Colon (tissue), 2 donors: Measurements from ENCODE around the gene NECTIN4.

Experiments used
- FAIRE-seq: peaks from 2 replicates; lab custom pipeline; 2012; peaks lifted over from hg19 to GRCh38; lab: Jason Lieb, UNC
- donor health status: control.
- donor health status: control.

NECTIN4 gene

DNA sequence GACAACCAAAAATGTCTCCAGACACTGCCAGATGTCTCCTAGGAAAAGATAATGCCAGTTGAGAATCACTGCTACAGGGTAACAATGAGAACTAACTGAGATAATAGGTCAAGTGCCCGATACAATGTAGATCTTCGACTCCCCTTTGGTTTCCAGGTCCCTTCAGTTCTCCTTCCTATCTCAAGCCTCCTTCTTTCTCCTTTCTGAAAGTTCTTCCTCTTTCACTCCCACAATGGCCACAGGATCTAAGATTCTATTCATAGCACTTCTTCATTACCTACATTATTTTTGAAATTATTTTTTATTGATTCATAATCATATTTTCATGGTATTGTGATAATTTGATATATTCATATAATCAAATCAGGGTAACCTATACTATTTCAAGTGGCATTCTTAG is 22.2 kb upstream of the NECTIN4 start:
- FAIRE-seq, result no peak

DNA sequence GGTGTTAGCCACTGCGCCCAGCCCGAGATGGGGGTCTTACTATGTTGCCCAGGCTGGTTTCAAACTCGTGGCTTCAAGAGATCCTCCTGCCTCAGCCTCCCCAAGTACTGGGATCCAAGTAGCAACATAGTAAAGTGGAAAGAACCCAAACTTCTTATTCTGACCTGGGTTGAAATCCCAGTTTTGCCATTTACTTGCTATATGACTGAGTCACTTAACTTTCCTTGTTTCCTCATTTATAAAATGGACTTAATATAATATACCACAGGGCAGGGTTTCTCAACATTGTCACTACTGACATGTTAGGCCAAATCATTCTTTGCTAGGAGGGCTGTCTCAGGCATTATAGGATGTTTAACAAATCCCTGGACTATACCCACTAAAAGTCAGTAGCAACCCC is 21.8 kb upstream of the NECTIN4 start:
- FAIRE-seq, result no peak

DNA sequence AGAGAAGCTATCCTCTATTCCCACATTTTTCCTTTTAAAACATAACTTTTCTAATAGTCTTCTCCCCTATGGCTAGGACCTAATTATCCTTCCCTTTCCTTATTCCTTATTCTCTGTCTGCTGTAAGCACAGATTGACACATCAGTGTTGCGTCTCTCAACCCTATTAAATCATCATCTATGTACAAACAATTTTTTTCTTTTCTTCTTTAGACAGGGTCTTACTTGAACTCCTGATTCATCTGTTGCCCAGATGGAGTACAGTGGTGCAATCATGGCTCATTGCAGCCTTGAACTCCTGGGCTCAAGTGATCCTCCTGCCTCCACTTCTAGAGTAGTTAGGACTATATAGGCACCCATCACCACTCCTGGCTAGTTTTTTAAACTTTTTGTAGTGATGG is 17.1 kb upstream of the NECTIN4 start:
- no peak for FAIRE-seq

DNA sequence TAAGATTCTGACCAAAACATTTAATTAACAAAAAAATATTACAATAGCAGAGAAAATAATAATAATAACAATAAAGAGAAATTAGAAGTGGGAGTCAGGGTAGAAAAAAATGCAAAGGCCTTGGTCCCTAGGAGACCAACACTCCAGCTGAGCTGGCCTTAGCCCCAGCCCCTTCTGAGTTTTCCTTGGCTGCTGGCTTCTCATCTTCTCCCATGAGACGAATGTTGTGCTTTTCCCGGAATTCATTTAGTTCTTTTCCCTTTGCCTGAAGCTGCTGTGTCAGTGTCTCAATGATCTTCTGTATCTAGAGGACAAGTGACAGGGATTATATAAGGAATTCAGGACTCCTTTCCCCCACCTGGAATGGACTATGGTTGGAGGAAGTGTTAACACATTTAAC is 11.2 kb upstream of the NECTIN4 start:
- FAIRE-seq, result no peak

DNA sequence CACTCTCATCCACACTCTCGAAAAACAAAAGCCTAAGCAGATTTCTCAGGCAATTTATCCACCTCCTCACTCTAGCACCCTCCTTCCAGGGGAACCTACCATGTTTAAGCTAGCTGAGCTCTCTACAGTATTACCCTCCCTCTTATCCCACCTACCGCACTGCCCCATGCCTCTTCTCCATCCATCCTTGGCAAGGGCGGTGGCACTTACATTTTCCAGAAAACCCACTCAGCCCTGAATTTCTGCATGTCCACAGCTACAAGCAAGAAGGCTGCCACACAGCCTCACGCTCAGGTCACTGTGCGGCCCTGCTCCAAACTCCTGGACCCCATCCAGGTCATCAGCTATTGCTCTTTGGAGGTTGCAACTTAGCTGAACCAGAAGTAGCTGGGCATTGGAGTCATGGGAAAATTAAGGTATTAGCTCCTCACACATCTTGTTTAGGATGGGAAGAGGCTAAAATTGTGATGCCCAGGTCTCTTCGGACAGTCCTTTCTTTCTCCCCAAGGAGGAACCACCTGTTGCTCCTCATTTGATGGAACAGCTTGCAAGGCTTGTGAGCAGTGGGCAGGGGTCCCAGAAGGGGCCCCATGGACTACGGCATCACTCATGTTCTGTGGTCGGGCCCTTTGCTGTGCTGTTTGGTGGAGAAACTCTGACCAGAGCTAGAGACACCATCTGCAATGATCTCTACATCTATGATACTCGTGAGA is 9.9 kb upstream of the NECTIN4 start:
- FAIRE-seq, result no peak

DNA sequence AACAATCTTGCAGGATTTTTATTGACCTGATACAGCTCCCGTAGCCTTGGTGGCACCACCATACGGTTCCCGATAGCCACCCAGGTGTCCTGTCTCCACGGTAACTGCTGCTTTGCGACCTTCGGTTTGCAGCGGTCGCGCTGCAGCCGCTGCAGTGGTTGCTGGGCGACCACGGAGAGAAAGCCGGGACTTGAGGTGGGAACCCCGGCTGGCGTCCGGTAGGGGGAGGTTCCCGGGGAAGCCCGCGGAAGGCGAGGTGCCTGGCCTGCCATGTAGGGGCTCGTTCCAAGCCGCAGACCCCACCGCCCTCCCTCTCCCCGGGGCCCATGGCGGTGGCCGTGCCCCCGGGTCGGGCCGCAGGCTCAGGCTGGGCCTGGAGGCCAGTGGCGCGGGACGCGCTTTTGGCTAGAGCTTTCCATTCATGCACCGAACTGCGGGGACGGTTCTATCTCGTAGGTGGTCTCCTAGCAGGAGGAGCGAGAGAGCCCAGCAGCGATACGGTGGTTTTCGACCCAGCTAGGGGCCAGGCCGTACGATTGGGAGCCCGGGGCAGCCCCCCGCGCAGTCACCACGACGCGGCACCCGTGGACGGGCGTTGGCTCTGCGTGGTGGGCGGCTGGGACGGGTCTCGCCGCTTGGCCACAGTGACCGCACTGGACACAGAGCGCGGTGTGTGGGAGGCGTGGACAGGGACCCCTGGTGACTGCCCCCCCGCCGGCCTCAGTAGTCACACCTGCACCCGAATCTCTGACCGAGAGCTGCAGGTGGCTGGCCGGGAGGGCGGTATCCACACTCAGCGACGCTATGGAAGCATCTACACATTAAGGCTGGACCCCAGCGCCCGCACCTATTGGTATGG is 9.1 kb upstream of the NECTIN4 start, which contains the start of gene KLHDC9:
KLHDC9 (plus strand) TSS at position 152 of the 859 bp plus-strand sequence; CDS start at position 327, 175 bp downstream.
- FAIRE-seq, result no peak

DNA sequence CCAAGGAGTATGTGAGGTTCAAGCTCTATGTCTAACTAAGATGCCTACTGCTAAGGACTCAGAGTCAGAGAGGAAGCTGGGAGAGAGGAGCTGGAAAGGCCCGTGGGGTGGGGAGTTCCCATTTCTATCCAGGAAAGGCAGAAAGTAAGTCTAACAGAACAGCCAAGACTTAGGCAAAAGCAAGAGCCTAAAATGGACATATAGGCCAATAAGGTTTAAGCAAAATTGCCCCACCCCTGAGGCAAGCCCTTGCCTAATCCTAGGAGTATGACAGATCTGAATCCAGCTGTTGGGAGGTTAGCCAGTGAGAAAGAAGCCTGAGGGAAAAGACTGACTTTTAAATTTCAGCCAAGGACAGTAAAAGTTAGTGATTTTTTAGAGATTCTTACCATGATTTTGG is 7.2 kb upstream of the NECTIN4 start:
- no peak for FAIRE-seq

DNA sequence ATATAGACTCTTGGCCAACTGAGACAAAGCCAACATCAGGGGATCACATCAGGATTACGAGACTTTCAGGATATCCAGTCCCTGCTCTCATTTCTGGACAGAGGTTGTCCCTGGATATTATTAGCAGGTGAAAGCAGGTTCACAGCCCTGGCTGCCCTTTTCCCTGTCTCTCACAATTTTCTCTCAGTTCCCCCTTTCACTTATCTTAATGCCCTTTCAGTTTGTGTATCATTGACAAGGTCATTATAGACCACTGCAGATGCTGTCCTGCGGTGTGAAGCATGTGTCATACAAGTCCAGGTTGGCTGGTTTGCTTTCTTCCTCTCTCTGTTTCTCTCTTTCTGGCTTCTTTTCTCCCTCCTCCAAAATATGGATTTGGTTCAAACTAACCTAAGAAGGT is 6.7 kb upstream of the NECTIN4 start:
- no peak for FAIRE-seq

DNA sequence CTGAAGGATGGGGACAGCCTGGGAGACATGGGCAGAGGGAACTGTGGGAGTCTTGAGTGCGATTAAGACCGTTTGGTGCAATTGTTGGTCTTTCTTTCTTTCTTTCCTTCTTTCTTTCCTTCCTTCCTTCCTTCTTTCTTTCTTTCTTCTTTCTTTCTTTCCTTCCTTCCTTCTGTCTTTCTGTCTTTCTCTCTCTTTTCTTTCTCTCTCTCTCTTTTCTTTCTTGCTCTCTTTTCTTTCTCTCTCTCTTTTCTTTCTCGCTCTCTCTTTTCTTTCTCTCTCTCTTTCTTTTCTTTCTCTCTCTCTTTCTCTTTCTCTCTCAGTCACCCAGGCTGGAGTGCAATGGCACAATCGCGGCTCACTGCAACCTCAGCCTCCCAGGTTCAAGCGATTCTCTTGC is 5.9 kb upstream of the NECTIN4 start:
- FAIRE-seq, result no peak

DNA sequence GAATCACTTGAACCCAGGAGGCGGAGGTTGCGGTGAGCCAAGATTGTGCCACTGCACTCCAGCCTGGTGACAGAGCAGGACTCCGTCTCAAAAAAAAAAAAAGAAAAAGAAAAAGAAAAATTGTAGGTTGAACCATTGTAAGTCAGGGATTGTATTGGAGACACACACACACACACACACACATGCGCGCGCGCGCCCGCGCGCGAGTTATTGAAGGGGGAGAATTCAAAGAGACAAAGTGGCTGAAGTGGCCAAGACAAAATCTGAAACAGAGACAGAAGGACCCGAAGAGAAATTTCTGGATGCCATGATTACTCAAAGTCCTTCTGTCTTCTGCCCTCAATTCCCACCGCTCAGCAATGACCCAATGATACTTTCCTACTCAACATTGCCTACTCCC is 5.1 kb upstream of the NECTIN4 start:
- no peak for FAIRE-seq

DNA sequence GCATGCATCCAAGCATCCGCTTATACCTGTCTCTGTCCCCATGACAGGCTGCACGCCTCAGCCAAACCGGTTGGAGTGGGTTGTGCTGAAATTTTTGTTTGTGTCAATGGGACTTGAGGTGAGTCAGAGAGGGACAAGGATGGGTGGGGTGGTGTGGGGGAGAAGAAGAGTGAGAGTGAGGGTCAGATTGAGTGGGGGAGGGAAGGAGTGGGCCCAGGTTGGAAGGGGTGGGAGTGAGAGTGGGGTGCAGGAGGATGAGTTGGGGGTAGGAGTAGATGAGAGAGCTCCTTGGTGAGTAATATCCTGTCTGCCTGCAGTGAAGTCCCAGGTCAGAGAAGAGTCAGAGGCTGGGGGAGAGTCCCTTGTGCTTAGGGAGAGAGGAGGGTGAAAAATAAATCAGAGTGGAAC is 3.3 kb upstream of the NECTIN4 start:
- no peak for FAIRE-seq

DNA sequence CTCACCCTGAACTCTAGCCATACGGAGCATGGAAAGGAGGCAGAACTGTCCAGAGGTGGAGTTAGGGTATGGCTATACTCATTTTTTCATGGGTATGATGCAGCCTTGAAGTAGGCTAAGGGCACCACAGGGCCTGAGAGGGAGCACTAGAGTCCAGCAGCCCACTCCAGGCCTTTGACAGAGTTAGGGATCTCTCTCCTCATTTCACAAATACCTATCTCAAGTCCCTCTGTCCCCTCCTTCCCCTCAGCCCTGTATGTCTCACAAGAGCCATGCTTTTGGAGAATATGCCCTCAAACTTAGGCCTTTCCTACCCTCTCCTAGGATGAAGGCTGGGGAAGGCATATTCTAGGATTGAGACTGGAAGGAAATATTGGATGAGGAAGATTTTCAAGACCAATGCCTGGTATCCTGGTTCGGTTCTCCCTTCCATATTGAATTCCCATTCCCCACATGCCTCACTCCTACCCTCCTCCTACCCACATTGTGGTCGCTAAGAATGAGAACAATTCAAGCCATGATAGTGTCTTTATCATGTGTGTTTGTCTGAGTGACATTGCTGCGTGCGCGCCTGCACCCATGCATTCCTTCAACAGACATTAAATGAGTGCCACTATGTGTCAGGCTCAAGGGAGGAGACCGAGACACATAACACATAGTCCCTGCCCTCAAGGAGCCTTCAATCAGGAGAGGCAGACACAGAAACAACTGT is 2.6 kb upstream of the NECTIN4 start:
- no peak for FAIRE-seq

DNA sequence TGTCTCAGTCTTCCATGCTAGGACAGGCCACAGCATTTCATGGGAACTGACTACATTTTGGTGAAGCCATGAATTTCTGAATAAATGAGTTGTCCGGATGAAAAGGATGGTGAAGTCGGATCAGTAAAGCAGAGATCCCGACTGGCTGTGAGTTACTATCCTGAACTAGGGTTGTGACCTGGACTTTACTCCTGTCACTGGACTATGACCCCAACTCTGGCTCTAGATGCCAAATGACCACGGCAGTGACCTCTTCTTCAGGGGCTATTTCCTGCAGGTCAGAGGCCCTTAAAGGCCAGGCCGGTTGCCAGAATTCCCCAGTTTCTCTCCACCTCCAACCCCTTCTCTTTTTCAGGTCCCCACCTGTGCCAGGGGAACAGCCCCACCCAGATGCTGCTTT is 1.7 kb upstream of the NECTIN4 start:
- FAIRE-seq, result no peak

DNA sequence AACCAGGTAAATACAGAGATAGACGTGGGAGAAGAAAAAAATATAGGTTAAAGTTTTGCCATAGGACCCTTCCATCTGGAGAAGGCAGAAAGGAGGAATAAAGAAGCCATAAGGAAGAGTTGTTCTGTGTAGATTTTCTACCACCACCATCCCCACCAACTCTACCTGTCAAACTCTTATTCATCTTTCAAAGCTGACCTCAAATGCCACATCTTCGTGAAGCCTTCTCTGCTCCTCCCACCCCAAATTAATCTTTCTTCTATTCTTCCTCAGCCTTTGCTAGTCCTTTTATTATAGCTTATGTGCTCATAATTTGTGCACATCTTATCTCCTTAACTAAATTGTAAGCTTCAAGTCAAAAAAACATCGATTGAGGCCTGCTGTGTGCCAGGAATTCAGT is 1.3 kb upstream of the NECTIN4 start:
- no peak for FAIRE-seq

DNA sequence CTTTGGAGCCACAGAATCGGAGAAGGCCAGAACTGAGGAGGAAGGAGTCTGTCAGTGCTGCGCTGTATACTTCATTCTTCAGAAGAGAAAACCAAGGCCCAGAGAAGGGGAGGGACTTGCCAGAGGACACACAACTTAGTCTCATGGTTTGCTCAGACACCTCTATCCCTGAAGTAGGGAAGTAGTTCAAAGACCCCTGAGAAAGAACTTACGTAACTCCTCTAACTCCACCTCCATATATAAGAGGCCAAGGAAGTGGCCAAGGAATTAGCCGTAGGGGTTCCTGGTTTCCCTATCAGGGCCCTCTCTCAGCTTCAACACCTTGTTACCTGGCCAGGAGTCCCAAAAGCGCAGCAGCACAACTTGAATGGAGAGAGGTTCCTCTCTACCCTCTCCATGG is 580 bp upstream of the NECTIN4 start:
- no peak for FAIRE-seq

DNA sequence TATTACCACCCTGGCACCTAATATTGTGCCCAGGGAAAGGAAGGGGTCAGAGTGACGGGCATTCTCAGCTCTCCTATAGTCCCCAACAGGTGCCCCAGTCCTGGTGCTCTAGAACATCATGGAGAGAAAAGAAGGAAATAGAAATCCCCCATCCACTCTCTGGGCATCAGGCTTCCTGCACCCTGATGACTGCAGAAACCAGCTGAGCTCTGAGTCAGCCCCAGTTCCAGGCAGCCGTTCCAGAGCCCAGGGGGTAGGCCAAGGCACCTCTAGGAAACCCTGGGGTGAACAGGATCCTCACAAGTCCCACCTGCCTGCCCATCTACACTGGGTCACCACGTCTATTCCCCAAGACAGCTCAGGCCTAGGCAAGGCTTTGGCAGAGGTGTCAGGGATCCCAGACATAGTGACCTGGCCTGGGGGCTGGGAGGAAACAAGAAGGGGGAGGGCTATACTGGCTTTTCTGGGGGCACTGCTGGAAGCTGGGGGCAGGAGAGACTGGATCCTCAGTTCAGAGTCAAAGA is 709 bp downstream of the NECTIN4 start:
- FAIRE-seq, result no peak

DNA sequence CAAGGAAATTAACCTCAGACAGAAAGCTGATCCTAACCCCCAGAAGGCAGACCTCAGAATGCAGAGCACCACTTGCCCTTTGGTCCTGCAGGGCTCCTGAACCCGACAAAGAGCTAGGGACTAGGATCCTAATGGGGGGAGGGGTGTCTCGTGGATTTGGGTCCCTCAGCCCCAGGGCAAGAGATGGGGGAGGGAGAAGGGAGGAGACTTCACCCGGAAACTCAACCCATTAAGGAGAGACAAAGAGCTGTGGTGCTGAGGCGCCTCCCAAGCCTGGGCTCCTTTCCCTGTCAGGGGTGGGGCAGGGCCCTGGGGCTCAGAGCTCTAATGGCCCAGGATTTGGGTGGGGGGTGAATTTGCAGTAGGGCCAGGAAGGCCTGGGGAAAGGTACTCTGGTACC is 2.9 kb downstream of the NECTIN4 start:
- no peak for FAIRE-seq

DNA sequence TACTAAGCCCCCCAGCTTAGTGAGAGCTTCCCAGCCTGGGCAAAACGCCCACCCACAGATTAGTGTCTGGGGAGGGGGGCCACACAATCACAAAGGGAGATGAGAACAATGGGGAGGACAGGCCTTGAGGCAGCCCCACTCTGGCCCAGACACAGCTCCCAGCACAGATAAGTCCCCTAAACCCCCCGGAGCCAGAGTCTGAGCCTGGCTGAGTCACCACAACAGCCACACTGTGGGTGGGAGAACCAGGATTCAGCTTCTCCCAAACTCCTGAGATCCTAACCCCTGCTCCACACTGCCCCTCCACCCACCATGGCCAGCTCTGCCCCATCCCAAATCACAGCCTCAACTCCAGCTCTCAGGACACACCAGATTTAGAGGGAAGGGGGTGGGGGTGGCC is 4.2 kb downstream of the NECTIN4 start:
- FAIRE-seq, result no peak

DNA sequence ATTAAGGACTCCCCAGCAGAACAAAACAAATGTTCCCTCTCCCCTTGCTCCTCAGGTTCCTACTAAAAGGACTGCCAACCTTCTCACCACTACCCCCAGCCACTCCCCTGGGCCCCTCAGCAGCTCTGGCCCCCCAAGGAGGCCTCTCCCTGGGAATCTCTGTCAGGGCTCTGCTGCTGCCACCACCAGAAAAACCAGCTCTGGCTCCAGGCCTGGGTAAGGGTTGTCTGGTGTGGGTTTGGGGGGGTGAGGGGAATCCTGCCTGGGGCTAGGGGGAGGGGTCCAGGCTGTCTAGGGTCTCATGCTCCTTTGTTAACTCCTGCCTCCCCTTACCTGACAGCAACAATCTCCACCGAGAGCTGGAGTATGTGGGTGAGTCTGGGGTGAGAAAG is 4.8 kb downstream of the NECTIN4 start:
- no peak for FAIRE-seq

DNA sequence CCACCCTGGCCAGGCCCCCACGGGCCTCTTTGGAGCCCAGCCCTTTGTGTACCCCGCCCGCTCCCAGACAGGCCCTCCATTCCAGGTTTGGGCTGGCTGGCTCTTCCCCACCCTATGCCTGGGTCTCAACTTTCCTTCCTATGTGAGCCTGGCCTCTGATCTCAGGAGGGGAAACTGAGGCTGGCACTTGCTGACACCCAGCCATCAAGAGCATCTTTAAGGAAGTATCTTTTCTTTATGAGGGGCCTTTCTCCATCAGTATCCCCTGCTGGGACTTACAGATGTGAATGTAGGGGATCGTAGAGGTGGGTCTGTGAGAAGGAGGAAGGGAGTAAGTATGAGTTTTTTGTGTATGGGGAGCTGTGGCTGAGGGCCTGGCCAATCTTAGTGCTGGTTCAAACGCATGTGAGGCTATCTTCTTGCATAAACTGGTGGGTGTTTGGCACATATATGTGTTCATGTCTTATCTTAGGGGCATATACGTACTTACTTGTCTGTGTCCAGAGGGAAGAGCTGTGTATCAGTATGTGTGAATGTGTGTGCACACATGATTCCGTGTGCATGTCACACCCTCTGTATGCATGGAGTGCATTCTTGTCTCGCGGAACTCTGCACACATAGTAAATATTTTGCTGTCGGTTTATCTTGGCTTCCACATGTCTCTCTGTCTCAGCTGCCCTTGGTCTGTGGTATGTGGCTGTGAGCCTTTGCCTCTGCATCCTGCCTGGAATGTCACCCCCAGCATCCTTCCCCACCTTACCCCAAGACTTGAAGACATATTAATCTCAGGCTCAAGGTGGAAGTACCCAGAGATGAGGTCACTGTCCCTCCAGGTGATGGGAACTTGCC is 5.4 kb downstream of the NECTIN4 start:
- FAIRE-seq, result no peak

DNA sequence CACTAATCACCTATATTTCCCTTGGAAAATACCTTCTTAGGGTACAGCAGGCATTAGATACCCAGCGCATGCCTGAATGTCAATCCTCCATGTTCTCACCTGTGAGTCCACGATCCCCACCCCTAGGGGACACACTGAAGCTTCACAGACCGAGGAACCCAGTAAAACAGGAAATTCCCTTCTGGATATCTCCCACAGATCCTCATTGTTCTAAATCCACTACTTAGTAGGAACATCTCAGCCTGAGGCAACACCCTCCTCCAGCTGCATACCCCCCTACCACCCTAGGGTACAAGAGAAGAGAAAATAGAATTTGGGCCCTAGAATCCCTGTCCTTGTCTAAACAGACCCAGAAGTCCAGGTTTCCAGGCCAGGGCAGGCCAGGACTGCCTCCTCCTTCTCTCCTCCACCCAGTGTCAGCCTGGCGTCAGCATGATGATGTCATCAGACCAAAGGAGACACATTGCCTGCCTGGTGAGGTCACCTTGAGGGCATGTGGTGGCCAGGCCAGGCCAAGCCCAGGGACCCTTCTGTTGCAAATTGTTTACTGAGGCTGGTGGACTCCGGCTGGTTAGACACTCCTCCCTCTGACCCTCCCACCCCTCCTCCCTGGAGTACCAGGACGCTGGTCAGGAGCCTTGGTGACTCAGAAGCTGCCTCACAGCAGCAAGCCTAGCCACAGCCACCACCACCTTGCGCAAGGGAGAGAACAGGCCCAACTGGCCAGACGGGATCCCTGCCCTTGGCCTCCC is 6.2 kb downstream of the NECTIN4 start:
- no peak for FAIRE-seq
